Measurements from ENCODE around the gene FGF12.

Gene FGF12

GRCh38 chr3:192246847-192247559 lies 480.3 kb downstream of the FGF12 start:
- no peak for DNase-seq

DNA sequence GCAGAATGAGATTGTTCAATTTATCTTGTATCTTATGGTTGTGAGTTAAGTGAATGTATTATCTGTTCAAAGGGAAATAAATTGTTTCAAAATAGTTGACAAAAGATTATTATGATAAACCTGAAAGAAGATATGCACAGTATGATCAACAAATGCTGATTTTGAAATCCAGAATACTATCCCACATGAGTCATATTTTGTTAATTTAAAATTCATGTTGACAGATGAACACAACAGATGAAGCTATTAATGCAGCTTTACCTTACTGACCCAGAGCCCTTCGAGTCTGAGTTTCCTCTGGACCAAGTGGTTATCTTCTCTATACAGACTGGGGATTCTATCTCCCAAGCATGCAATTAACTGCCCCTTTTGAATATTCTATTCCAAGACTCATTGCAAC lies 482.8 kb downstream of the FGF12 start:
- DNase-seq = no peak

GRCh38 chr3:192239956-192240355 lies 487.4 kb downstream of the FGF12 start:
- no peak for DNase-seq

- no peak for DNase-seq
These were observed 489.2 kb downstream of the FGF12 start for GRCh38 chr3:192237992-192238608.

DNA sequence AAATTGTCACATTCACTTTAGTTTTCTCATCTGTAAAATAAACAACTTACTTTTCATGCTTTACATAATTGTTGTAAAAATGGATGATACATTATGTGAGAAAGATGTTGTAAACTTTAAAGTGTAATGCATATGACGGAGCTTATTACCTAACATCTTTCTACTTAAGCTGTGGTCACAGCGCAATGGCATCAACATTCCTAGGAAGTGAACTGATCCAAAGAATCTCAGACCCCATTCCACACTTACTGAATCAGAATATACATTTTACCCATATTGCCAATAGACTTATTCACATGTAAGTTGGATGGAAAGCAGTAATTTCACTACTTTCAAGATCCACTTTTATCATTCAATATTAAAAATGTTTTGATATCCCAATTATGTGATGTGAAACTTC lies 497.5 kb downstream of the FGF12 start:
- DNase-seq = no peak

GRCh38 chr3:192224634-192225155 lies 502.6 kb downstream of the FGF12 start:
- DNase-seq = no peak

- no peak for DNase-seq
These were observed 503.5 kb downstream of the FGF12 start for GRCh38 chr3:192223815-192224214.

DNA sequence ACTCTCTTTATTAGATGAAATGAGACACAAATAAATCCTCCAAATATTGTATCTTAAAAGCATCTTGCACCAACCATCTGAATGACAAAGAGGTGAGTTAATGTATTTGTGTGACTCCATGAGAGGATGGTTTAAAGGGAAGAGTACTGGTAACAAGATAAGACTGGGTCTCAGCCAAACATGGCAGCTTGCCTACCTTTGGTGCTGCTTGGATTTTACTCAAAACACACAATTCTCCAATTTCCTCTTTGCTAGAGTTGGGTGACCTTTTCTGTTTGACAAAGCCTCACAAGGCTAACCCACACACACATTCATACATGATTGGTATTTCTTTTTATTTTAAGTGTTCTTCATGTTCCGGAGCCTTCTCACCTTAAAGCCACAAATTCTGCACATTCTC lies 506.4 kb downstream of the FGF12 start:
- DNase-seq = no peak

- DNase-seq = no peak
These were observed 507.4 kb downstream of the FGF12 start for GRCh38 chr3:192219926-192220325.

DNA sequence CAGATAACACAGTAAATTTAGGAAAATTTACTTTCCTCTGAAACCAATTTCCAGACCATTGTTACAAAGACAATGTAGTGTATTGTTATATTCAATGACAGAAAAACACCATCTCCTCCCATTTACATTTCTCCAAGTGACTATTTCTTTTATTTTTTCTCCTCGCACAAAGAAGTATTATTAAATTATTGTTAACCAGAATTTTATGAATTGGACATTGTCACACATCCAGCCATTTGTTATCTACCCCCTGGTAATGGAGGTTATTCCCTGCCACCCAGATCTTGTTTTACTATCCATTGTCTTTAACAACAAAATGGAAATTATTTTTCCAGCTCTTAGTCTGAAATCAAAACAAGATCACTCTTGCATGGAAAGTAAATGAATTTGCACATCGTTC lies 511.3 kb downstream of the FGF12 start:
- no peak for DNase-seq

DNA sequence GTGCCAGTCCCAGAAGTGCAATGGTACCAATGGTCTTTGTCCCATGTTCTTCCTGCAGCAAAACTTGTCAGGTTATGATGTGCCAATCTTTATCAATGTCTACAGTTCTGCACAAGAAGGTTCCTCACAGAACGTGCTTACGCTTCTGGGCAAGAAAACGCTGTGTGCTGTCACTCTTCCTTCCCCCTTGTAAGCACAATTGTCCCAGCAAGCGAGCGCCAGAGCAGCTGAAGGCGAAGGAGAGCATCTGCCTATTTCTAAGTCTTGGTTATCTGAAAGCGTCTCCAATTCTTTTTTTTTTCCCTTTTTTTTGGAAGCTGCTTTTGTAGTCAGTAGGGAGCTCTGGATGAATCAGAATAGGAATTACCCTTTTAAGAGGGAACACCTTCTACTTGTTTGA lies 514.4 kb downstream of the FGF12 start:
- DNase-seq = no peak

GRCh38 chr3:192212335-192212734 lies 515.0 kb downstream of the FGF12 start:
- no peak for DNase-seq

DNA sequence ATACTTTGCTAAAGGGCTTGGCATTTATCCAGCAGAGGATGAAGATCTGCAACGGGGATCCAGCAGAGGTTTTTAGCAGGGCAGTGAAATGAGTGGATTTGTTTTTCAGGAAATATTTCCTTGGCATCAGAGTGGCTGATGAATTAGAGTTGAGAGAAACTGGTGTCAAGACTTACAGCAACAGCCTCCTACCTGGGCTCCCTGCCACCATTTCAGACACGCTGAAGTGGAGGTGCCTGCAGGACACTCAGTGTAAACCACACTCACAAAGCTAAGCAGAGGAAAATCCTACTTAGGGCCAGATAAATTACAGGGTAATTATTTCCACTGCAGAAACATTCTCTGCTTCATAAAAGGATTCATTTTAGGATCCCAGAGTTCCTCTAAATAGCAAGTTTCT lies 519.7 kb downstream of the FGF12 start:
- DNase-seq = no peak

- no peak for DNase-seq
These were observed 520.1 kb downstream of the FGF12 start for GRCh38 chr3:192207239-192207638.

- DNase-seq = no peak
These were observed 533.3 kb downstream of the FGF12 start for GRCh38 chr3:192194085-192194484.

GRCh38 chr3:192188218-192188835 lies 539.0 kb downstream of the FGF12 start:
- DNase-seq = peak; percentile 74

GRCh38 chr3:192187485-192188051 lies 539.8 kb downstream of the FGF12 start:
- no peak for DNase-seq

DNA sequence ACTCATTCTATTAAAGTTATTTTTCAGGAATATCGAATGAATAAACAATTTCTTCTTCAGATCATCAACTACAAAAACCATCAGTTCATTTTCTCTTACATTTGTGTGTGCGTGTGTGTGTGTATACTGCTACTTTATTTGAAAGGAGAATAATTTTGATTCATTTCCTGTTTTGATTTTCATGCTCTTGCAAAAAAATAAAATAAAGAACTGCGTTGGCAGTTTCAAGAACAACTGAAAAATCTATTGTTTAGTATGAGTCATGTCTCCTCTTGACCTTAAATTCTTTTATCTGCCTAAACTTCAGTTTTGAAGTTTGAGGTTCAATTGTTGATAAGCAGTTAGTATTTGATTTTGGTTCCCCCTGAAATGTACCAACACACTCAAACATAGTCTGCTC lies 540.8 kb downstream of the FGF12 start:
- DNase-seq = no peak

DNA sequence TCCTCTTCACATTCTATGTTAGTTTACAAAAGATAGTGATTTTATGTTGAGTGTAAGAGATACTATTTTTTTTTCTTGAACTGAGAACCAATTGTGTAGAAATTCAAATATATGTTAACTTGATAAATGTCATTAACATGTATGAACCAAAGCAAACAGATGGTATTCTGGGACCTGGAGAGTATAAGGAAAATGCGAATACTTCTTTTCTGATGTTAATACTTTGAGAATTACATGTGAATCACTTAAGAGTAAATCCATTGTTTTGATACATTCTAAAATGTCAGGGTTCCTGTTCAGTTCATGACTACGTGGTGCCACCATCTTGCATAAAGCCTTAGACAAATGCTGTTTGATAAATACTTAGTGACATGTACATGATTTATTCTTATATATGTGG lies 541.3 kb downstream of the FGF12 start:
- no peak for DNase-seq

GRCh38 chr3:192183109-192183508 lies 544.2 kb downstream of the FGF12 start:
- DNase-seq = no peak

DNA sequence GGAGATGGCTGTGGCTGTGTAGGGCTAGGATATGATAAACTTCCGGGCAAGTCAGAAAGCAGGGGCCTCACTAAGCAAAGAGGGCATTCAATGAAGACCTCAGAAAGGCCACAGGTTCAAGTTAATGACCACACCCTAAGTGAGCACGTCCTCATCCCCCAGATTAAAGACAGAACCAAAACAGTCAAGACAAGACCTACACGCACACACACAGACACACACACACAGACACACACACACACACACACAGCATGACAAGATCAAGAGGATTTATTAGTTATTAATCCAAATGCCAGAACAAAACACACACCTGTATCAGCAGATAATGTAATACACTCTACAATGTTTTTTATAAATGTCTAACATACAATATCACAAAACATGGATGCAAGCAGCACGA lies 546.2 kb downstream of the FGF12 start:
- no peak for DNase-seq

DNA sequence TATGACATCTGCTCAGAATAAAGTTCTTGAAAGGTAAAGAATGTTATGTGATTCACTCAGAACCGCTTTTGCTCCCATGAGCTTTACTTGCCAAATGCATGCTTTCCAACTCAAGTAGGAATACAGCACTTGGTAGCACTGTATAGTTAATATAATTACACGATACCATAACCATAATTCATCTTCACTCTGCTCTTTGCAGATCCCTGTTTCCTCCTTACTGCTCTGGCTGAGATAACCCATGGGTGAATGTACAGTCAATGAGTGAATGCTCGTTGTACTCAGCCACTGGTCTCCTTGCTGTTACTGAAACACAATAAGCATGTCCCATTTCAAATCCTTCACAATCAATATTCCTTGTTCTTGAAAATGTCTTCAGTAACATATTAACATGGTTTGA lies 550.0 kb downstream of the FGF12 start:
- DNase-seq = no peak

DNA sequence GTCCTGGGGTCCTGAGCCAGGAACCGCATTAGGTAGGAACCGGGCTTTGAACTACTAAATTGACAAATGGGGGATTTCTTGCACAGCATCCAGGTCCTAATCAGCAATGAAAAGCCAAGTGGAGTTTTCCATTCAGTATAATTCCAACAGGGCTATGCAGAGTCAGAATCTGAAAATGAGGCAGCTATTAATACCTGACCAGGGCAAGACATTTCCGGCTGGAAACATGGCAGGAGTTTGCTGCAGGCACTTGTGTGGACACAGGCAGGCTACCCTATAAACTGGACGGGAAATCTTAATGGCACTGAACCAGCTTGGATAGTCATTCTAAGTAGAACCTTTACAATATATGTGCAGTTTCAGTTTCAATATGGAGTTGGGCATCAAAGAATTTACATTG lies 553.1 kb downstream of the FGF12 start:
- DNase-seq = no peak

DNA sequence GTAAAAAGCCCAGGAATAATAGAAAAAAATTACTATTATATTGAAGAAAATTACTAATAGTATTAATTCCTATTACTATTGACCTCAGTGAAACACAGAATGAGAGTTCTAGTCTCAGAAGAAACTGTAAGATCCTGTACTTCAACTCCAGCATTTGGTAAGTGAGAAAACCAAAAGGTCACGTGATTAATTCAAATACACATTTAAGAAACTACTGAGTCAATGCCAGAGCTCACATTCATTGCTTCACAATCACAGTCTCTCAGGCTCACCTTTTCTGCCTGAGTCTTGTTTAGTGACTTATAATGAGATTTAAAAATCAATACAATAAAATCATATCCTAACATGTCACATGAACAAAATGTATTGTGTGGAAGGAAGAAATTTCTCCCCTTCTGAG lies 556.1 kb downstream of the FGF12 start:
- no peak for DNase-seq
